ENCODE measurements around the gene TXNDC9.
A peak's percentile ranks its signal among the peaks of the same experiment; 100 is the strongest.
"Not testable (repeated sequence)": the region's sequence is repeated elsewhere in the genome, so short reads cannot be mapped to it uniquely, and the experiment has no call there.

Gene TXNDC9, protein sequence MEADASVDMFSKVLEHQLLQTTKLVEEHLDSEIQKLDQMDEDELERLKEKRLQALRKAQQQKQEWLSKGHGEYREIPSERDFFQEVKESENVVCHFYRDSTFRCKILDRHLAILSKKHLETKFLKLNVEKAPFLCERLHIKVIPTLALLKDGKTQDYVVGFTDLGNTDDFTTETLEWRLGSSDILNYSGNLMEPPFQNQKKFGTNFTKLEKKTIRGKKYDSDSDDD

GRCh38 chr2:99335911-99336803, at the start of gene TXNDC9:
Gene TXNDC9, minus strand, starts transcription at chr2:99336333. Its CDS starts 3,123 bp downstream, at chr2:99333210.
- DNase-seq, result peak; percentile 99

- no peak for DNase-seq
Measured at GRCh38 chr2:99382143-99382542, 46.0 kb upstream of the TXNDC9 start.

GRCh38 chr2:99380376-99381010, 44.4 kb upstream of the TXNDC9 start:
- no peak for DNase-seq

- no peak for DNase-seq
Measured at GRCh38 chr2:99377879-99378278, 41.7 kb upstream of the TXNDC9 start.

- no peak for DNase-seq
Measured at GRCh38 chr2:99376254-99376864, 40.2 kb upstream of the TXNDC9 start.

DNA sequence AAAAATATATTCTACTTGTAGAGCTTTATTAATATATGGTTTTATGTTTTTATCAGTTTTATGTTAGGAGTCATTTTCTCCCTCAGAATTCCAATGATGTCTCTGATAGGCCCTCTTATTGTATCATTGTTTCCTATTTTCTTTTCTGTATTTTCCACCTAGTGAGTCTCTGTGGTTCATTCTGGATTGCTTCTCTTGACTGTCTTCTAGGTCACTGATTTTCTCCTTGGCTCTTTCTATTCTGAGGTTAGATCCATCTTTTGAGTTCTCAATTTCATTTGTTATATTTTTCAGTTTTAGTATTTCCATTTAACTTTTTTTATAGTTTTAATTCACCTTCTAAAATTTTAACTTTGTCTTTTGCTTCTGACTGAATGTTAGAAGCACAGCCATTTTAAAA, 38.6 kb upstream of the TXNDC9 start:
- no peak for DNase-seq

DNA sequence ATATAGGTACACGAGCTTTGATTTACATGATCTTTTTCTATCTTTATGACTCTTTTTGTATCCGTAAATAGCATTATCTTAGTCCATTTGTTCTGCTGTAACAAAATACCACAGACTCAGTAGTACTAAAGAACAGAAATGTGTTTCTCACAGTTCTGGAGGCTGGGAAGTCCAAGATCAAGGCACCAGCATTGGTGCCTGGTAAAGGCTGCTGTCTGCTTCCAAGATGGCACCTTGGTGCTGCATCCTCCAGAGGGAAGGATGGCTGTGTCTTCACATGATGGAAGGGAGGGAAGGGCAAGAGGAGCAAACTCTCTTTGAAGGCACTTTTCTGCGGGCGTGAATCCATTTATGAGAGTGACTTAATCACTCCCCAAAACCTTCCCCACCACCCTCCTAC, 37.0 kb upstream of the TXNDC9 start:
- DNase-seq, result no peak

- not testable (repeated sequence) for DNase-seq
Measured at GRCh38 chr2:99368854-99369253, 32.7 kb upstream of the TXNDC9 start.

DNA sequence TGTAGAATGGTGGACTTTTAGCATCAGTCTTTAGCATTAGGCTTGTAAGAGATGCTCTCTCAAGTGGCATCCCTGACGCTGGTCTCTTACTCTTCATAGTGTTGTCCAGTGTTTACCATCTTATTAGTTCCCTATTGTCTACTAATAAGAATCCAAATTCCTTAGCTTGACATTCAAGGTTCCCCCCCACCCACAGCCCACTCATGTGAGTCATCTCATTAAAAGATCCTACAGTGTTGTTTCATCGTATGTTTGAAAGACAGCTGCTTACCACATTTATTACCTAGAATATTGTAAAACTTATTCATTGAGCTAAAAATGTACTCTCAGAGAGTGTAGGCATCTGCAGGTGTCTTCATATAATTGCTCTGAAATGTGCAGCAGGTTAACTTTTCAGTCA, 29.5 kb upstream of the TXNDC9 start:
- no peak for DNase-seq

- no peak for DNase-seq
Measured at GRCh38 chr2:99356853-99357252, 20.7 kb upstream of the TXNDC9 start.

- DNase-seq, result not testable (repeated sequence)
Measured at GRCh38 chr2:99354825-99355224, 18.7 kb upstream of the TXNDC9 start.

DNA sequence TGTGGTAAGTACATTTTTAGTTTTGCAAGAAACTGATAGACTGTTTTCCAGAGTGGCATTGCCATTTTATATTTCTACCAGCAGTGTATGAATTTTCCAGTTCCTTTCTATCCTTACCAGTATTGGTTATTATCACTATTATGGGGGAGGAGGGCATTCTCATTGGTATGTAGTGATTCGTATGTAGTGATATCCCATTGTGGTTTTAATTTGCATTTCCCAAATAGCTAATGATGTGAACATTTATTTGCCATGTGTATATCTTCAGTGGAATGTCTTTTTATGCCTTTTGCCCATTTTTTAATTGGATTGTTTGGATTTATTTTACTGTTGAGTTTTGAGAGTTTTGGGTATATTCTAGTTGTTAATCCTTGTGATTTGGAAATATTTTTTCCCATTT, 17.9 kb upstream of the TXNDC9 start:
- DNase-seq, result no peak

DNA sequence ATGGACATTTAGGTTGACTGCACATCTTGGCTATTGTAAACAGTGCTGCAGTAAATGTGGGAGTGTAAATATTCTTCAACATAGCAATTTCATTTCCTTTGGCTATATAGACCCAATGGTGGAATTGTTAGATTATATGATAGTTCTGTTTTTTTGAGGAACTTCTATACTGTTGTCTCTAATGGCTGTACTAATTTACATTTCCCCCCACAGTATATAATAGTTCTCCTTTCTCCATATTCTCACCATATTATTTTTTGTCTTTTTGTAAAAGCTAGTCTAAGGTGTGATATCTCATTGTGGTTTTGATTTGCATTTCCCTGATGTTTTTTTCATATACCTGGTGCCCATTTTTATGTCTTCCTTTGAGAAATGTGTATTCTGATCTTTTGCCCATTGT, 14.1 kb upstream of the TXNDC9 start:
- no peak for DNase-seq

GRCh38 chr2:99348173-99348572, 12.0 kb upstream of the TXNDC9 start:
- DNase-seq, result no peak

- DNase-seq, result no peak
Measured at GRCh38 chr2:99346218-99346617, 10.1 kb upstream of the TXNDC9 start.

- not testable (repeated sequence) for DNase-seq
Measured at GRCh38 chr2:99345446-99345845, 9.3 kb upstream of the TXNDC9 start.

DNA sequence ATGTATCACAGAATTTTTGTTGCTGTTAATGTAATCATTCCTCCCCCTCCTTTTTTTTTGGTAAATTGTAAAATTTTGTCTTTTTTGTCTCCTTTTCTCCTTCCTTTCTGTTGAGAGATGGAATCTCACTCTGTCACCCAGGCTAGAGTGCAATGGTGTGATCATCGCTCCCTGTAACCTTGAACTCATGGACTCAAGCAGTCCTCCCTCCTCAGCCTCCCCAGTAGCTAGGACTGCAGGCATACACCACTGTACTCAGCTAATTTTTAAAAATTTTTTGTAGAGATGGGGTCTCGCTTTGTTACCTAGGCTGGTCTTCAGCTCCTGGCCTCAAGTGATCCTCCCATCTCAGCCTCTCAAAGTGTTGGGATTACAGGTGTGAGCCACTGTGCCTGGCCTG, 6.4 kb upstream of the TXNDC9 start:
- no peak for DNase-seq

DNA sequence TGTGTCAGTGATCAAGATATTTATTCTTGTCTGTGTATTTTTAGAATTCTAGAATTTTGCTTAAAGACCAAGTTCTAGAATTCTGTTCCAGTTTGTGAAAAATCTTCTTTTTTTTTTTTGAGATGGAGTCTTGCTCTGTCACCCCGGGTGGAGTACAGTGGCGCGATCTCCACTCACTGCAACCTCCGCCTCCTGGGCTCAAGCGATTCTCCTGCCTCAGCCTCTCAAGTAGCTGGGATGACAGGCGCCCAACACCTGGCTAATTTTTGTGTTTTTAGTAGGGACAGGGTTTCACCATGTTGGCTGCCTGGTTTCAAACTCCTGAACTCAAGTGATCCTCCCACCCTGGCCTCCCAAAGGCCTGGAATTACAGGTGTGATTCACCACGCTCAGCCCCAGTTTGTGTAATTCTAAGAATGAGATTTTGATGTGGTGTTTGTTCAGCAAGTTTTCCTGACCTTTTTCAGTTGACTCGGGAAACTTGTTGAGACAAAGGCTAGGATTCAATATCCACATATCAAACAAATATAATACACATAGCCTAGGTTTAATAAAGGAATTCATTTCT, 4.6 kb upstream of the TXNDC9 start:
- DNase-seq, result no peak

DNA sequence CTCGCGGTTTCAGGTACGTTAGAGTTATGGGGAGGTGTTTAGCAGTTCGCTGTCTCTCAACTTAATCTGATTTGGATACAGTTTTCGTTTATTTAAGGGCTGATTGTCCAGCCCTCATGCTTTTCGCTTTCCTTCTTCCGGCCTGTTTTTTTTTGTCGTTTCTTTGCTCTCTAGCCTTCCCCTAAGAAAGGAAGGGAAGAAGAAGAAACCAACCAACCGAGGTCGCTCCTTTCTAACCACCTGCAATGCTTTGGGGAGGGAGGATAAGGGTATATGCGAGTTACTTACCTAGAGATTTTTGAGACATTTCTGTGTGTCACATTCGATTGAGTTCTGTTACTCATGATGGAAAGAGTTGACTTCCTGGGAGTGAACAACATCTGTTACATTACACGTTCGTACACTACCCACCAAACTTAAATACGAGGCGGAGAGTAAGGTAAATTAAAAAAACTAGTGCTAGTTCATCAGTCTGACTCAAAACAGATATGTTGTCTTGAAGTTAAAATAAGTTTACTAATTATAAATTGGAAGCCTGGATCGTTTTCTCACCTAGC, 2.0 kb upstream of the TXNDC9 start:
- no peak for DNase-seq

GRCh38 chr2:99337113-99338028, 1.2 kb upstream of the TXNDC9 start, which contains the start of gene EIF5B:
Gene EIF5B, plus strand, starts transcription at chr2:99337389. Its CDS starts 166 bp downstream, at chr2:99337555.
- peak; percentile 97 for DNase-seq

- DNase-seq, result peak; percentile 29
Measured at GRCh38 chr2:99336804-99337112, 625 bp upstream of the TXNDC9 start.

- no peak for DNase-seq
Measured at GRCh38 chr2:99325384-99325783, 10.7 kb downstream of the TXNDC9 start.

Measured in GDM1 (cell line).